T follicular helper cell (primary cell): ENCODE measurements around the gene OSM.
A peak's percentile ranks its signal among the peaks of the same experiment; 100 is the strongest.
"Not testable (repeated sequence)": the region's sequence is repeated elsewhere in the genome, so short reads cannot be mapped to it uniquely, and the experiment has no call there.

ENCODE experiments used
- DNase-seq: peaks from one replicate; pipeline ENCODE4 v3.0.0-alpha.2; 2020; ENCODE audit warnings: low read depth

OSM gene

DNA sequence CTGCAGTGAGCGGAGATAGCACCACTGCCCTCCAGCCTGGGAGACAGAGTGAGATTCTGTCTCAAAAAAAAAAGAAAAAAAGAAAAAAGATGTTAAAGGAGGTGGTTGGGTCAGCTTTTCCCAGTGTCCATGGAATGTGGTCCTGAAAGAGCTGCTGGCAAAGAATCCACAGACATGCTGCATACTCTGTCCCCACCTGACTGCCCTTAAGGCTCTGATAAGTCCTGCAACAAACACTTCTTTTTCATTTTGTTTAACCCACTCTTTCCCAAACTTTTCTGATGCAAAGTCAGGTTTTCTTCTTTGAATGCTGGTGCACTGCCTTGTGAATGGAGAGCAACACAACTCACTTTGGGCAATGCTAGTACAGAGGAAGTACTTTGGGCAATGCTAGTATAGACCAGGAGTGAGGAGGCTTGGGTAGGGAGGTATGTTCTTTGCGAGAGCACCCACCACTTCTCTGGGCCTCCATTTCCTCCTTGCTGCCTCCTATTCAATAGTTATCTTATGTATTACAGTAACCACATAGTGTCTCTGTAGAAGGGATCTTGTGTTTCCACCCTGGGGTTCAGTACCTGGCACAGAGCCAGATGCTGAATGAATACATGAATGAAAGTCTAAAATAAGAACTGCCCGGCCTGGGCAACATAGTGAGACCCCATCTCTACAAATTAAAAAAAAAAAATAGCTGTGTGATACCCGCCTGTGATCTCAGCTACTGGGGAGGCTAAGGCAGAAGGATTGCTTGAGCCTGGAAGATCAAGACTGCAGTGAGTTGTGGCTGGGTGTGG is 39.0 kb downstream of the OSM start:
- no peak for DNase-seq

DNA sequence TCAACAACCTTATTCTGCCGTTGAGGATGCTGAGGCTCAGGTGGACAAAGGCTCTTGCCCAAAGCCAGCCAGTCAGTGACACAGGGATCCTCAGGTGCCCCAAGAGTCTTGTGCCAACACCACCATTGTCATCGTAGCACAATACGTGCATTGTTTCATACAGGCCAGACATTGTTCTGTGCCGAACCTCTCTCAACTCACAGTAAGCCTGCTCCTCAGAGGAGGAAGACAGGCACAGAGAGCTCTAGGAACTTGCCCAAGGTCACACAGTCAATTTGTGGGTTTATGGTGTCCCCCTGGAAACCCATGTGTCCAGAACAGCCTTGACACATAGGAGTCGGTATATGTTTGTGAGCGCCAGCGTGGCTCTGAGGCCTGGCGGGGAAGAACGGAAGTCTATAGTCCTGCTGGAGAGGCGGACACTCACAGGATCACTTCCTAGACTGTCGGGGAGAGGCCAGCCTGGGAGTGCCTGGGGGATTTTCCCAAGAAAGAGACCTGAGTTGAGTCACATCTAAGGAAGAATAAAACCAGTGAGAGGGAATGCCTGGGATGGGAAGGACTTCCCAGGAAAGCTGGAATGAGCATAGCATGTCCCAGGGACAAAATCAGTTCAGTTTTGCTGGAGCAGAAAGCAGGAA is 40.3 kb downstream of the OSM start:
- DNase-seq, result no peak

DNA sequence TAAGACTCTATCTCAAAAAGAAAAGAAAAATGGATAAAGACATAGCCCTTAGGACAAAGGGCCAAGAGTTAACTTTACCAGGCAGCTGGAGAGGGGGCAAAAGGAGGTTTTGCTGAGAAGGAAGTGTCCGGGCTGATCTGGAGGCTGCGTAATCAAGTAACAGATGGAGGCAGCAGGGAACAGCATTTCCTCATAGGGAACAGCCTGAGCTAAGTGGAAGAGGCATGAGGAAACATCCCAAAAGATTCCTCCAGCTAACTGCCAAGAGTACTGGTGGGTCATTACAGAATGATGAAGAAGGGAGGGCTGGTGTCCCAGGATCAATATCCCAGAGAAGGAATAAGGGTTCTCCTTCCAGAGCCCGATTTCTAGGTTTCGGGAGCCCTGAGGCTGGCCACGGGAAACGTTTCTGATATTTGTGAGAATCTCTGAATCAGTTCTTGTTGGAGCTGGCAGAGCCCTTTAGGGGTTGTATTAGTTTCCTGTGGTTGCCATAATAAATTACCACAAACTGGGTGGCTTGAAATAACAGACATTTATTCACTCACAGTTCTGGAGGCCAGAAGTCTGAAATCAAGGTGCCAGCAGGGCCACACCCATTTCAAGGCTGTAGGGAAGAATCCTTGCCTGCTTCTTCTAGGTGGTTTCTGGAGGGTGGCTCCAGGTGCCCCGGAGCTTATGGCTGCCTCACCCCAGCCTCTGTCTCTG is 41.3 kb downstream of the OSM start:
- no peak for DNase-seq

DNA sequence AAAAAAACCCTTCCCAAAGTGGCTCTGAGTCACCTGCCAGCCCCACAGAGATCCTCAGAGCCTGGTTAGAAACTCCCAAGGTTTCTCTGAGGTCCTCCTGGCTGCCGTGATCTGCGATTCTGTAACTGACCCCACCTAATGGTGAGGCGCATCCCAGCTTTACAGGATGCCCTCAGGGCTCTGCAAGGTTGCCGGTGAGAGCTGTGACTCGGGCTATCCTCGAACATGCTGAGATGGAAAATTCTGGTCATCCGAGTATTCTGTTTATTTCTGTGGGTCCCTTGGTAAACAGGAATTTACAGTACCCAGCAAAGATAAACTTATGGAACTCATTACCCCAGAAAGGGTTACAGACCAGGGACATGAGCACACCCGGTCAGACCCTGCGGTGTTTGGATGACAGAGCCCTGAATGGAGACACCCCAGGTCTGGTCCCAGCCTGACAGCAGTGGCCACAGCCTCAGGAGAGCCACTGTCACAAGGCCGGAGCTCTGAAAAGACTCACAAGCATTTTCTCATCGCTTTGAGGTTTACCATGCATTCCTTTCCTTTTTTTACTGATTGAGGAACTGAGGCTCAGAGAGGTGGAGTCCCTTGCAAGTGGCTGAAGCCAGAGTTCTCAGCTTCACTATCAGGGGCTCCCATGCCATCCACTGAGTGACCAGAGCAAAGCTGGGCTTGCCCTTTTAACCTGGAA is 42.3 kb downstream of the OSM start:
- no peak for DNase-seq

DNA sequence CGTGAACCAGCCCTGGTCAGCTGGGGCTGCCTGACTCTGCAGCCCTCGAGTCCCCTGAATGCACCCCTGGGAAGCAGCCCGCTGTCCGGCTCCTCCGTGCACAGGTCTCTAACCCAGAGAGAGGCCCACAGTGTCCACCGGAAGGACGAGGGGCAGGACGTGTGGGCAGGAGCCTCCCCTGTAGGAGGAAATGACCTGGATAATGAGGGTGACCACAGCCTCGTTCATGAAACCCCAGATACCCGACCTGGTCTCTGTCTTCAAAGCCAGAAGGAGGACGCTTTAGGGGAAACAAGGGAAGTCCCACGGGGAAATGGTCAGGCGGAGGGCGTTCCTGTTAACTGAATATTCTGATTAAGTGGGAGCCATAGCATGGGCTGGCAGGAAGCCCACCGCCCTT is 43.3 kb downstream of the OSM start:
- DNase-seq, result no peak

DNA sequence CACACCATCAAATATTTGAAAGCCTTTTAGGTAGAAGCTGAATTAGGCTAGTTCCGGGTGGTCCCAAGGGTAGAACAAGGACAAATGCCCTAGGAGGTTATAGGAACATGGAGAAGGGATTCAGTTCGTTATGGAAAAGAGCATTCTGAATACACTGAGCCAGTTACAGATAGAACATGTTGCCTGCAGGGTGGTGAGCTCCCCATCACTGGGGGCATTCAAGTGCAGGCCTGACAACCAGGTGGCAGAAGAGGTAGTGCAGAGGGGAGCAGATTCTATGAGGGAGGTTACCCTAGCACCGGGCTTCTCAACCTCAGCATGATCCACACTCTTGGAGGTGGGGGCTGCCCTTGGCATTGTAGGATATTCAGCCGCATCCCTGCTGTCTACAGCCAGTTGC is 44.3 kb downstream of the OSM start:
- DNase-seq, result no peak

DNA sequence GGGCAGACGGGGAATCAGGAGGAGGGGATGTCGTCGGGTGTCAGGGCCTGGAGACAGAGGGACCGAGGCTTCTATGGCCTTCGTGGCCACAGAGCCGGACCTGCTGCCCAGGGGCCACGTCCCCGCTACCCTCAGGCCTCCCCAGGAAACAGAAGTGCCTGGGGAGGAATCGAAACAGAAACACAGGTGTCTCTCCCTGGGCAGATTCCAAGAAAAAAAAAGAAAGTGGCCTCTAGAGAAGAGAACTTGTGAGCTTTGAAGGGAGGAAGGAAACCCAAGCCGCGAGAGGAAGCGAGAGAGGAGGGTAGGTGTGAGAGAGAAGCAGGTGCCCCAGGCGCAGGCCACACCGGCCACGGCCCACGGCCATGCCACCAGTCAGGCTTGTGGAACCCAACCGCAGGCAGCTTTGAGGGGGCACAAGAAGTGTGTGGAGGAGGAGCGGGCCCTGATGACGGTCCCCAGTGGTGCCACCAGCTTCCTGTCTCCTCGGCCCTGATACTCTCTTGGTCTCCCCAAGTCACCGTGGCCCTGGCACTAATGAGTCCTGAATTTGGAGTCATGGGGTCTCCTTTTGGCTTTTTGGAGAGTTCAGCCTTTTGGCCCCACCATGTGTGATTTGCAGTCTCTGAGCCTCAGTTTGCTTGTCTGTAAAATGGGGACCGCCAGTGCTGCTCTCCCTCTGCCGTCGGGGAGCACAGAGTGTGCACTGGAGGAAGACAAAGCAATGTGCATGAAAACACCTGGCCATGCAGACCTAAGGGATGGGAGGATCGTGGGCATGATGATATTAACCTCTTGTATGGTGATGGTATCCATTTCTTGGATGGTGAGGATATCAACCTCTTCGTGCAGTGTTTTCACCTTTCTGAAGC is 45.3 kb downstream of the OSM start:
- peak; percentile 11 for DNase-seq

DNA sequence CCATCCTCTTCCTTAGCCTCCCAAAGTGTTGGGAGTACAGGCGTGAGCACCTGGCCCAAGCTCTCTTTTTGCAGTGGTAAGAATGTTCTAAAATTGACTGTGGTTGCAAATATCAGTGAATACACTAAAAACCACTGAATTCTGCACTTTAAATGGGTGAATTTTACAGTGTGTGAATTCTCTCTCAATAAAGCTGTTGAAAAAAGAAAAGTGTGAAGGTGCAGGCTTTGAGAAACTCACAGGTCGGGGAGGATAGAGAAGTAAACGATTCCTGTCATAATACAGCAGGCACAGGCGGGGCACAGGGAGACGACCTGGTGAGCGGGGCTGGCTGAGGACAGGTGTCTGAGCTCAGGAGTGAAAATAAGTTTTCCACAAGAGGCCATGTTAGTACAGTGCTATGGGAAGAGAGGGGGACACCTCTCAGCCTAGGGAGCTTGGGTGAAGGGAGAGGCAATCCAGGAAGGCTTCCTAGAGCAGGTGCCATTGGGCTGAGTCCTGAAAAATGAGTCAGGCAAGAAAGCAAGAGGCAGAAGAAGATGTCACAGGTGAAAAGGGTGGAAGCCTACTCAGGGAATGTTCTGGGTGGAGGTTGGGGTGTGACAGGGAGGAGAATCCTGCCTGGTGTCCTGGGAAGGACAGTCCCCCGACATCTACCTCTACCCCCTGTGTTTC is 46.2 kb downstream of the OSM start:
- no peak for DNase-seq

DNA sequence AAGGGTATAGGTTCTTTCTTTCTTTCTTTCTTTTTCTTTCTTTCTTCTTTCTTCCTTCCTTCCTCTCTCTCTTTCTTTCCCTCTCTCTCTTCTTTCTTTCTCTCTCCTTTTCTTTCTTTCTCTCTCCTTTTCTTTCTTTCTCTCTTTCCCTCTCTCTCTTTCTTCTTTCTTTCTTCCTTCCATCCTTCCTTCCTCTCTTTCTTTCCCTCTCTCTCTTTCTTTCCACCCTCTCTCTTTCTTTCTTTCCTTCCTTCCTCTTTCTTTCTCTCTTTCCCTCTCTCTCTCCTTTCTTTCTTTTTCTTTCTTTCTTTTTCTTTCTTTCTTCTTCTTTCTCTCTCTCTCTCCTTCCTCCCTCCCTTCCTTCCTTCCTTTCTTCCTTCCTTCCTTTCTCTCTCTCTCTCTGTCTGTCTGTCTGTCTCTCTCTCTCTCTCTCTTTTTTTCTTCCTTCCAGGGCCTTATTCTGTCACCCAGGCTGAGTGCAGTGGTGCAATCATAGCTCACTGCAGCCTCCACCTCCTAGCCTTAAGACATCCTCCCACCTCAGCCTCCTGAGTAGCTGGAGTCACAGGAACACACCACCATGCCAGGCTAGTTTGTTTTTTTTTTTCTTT is 46.9 kb downstream of the OSM start:
- DNase-seq, result no peak

DNA sequence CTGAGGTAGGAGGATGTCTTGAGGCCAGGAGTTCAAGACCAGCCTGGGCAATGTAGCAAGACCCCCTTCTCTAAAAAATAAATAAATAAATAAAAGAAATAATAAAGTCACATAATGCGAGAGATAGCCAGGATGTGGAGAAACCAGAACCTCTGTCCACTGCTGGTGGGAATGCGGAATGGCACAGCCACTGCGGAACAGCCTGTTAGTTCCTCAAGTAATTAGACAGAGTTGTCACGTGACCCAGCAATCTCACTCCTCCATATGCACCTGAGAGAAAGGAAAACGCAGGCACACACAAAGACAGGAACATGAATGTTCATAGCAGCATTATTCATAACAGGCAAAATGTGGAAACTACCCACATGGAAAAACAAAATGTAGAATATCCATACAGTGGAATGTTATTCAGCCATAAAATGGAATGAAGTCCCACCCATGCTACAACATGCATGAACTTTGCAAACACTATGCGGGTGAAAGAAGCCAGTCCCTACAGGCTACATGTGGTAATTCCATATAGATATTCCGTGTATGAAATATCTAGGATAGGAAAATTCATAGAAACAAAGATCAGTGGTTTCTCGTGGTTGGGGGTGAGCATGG is 47.5 kb downstream of the OSM start:
- DNase-seq, result no peak

DNA sequence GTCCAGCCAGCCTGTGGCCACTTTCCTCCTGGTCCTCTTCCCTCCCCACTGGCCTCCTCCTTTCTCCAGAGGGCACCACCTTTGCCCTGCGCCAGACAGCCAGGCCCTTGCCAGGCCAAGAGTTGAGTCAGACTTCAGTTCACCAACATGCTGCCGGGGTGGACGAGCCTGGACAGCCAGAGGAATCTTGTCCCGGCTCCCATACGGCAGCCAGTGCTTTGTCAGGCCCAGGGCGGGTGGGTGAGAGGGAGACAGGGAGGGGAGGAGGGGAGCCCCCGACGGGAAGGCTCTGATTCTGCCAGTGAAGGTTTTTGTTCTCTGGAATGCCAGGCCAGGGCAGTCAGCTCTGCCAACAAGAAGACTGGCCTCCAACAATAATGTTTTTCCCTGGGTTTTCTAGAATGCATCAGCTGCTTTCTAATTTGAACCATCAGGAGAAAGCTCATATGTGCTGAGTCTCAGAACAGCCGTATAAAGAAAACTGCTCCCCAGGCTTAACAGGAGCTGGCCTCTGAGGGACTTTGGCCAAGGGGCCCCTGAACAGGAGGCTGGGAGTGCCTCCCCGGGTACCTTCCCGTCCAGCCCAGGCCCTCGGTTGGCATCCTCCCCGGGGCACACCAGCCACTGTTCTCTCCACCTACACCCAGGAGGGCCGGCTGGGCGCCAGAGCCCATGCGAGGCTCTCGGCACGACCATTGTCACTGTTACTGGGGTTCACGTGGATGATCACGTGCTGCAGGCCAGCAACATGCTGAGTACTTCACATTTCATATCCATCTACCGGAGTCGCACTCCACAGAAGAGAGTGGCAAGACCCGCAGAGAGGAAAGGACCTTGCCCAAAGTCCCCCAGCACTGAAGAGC is 48.7 kb downstream of the OSM start:
- DNase-seq, result no peak

DNA sequence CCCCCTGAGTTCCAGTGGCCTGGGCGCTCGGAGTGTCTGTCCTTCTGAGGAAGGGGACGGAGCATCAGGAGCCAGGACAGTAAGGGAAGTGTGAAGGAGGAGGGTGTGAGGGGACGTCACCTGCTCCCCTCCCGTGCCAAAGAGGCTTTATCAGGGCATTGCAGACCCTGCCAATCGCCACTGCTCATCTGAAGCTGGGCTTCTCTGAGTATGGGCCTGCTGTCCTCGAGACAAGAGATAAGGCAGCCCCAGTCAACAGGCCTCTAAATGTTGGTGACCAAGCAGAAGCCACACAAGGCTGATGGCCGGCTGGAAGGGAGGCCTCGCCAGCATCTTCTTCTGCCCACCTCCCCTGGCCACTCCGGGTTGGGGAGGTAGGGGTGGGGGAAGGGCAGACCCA is 49.9 kb downstream of the OSM start:
- DNase-seq, result no peak

DNA sequence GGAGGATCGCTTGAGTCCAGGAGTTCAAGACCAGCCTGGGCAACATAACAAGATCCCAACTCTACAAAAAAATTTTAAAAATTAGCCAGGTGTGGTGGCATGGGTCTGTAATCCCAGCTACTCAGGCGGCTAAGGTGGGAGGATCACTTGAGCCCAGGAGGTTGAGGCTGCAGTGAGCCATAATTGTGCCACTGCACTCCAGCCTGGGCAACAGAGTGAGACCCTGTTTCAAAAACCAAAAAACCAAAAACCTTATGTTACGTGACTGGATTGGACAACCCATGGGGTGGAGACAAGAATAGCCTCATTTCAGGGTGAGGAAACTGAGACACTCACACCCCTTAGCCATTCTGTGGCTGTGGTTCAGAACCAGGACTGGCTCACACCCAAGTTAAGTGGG is 50.4 kb downstream of the OSM start:
- DNase-seq, result not testable (repeated sequence)

DNA sequence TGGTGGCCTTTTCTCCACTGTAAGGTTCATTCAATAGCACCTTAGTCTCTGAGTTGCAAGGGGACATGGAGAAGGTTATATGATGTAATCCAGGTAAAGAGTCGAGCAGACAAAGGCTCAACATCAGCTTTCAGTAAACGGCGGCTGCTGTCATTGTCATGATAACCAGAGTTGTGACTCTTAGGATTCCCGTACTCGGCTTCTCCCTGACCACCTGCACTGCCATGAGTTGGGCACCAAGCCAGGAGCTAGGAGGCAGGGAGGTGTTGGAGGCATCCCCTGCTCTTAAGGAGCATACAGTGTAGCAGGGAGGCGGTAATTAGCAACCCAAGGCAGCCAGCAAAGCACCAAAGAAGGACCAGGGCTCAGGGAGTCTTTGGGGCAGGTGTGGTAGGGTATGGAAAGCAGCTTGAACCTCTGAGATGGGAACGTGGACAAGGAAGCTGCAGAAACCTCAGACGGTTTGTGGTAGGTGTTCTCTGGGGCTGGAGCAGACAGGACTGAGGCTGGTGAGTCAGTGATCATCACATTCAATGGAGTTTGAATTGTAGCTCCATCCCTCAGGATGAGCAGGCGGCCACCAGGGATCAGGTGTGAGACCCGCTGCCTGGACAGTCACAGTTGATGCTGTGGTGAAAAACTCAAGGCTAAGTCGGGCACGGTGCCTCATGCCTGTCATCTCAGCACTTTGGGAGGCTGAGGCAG is 51.8 kb downstream of the OSM start:
- DNase-seq, result no peak

DNA sequence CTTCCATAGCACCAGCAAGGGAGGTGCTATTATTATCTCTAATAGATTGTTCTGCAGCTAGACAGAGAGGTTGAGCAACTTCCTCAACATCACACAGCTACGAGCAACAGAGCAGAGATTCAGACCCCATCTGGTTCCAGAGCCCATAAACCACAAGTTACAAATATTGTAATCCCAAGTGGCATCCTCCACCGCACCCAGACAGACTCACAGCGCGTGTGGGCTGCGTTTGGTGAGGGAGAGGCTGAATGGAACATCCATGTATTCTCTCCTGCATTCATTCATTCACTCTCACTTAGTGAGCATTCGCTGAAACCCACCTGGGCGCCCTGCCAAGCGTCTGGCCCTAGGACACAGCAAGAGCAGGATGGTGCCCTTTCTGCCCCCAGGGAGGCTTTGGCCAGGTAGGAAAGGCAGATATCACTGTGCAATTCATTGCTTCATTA is 53.6 kb downstream of the OSM start:
- no peak for DNase-seq
